RWPE2 (cell line): ENCODE results near the gene RHOV.

Experiments used
- ATAC-seq: fragments of 200-7000 bp; cut with Tn5 transposase; 3 replicates; pipeline ENCODE4 v1.9.1; 2021; ENCODE audit warnings: low read depth
- DNase-seq: peaks from one replicate; pipeline ENCODE4 v3.0.0-alpha.2; 2020; ENCODE audit warnings: low spot score
- H3K27ac ChIP-seq: fragments of 450-650 bp; 2 replicates; pipeline ENCODE4 v1.5.1; 2017; ENCODE audit warnings: mild to moderate bottlenecking; ENCODE audit not compliant: poor library complexity, severe bottlenecking
- H3K27me3 ChIP-seq: fragments of 250-450 bp; sonication (Bioruptor Pico); 2 replicates; pipeline ENCODE4 v1.5.1; 2021; ENCODE audit warnings: mild to moderate bottlenecking, moderate library complexity; ENCODE audit not compliant: insufficient read depth, poor library complexity, severe bottlenecking
- H3K36me3 ChIP-seq: fragments of 250-450 bp; sonication (Bioruptor Pico); 2 replicates; pipeline ENCODE4 v1.5.1; 2020; ENCODE audit warnings: low read depth, mild to moderate bottlenecking, moderate library complexity
- H3K4me1 ChIP-seq: fragments of 250-450 bp; sonication (Bioruptor Pico); 2 replicates; pipeline ENCODE4 v1.5.1; 2021; ENCODE audit warnings: mild to moderate bottlenecking, moderate library complexity; ENCODE audit not compliant: insufficient read depth, poor library complexity, severe bottlenecking
- H3K4me3 ChIP-seq: fragments of 250-450 bp; sonication (Bioruptor Pico); 2 replicates; pipeline ENCODE4 v1.5.1; 2021; ENCODE audit warnings: mild to moderate bottlenecking, moderate library complexity; ENCODE audit not compliant: severe bottlenecking
- H3K9me3 ChIP-seq: fragments of 250-450 bp; sonication (Bioruptor Pico); 2 replicates; pipeline ENCODE4 v1.5.1; 2021; ENCODE audit warnings: mild to moderate bottlenecking, moderate library complexity; ENCODE audit not compliant: severe bottlenecking
- CTCF ChIP-seq: fragments of 450-650 bp; IDR thresholded peaks from one replicate; pipeline ENCODE4 v1.5.1; 2017; ENCODE audit warnings: mild to moderate bottlenecking, moderate library complexity; ENCODE audit not compliant: poor library complexity, severe bottlenecking

RHOV gene

GRCh38 chr15:40899536-40900207, 25.6 kb upstream of the RHOV start:
- H3K27ac ChIP-seq, result no peak overlapping the region
- ATAC-seq (no peak), DNase-seq (peak; percentile 79)
- TF ChIP-seq CTCF, result no peak
- H3K27me3 ChIP-seq, result no peaks in the 10 kb centered on the region
- peaks cover 45% of the 10 kb centered on the region for H3K36me3 ChIP-seq
- no peaks in the 10 kb centered on the region for H3K9me3 ChIP-seq
- peaks cover 2% of the 10 kb centered on the region for H3K4me1 ChIP-seq
- no peak overlapping the region for H3K4me3 ChIP-seq

- TF ChIP-seq CTCF, result no peak
- Histone ChIP-seq H3K4me3 (peak overlapping the region; percentile 56), H3K27me3 (no peaks in the 10 kb centered on the region), H3K4me1 (peaks cover 3% of the 10 kb centered on the region), H3K36me3 (peaks cover 17% of the 10 kb centered on the region), H3K9me3 (no peaks in the 10 kb centered on the region), H3K27ac (peak overlapping the region; percentile 54)
- peak; percentile 80 for DNase-seq
- peak; percentile 60 for ATAC-seq
These were observed 20.8 kb upstream of the RHOV start for GRCh38 chr15:40894681-40895448.

GRCh38 chr15:40893733-40894680, 20.0 kb upstream of the RHOV start, which contains the start of gene VPS18:
TSS of gene VPS18 (plus strand) at chr15:40894450. CDS start at chr15:40894769, 319 bp downstream.
- peaks cover 3% of the 10 kb centered on the region for H3K4me1 ChIP-seq
- peak within 1 kb of the TSS; percentile 54 for H3K27ac ChIP-seq
- H3K27me3 ChIP-seq, result no peaks in the 10 kb centered on the region

GRCh38 chr15:40893019-40893670, 19.1 kb upstream of the RHOV start:
- peaks cover 3% of the 10 kb centered on the region for H3K4me1 ChIP-seq
- ATAC-seq, result no peak
- DNase-seq, result peak; percentile 80
- H3K36me3 ChIP-seq, result peaks cover 17% of the 10 kb centered on the region
- no peak overlapping the region for H3K4me3 ChIP-seq
- TF ChIP-seq CTCF, result no peak
- no peaks in the 10 kb centered on the region for H3K9me3 ChIP-seq
- peak overlapping the region; percentile 54 for H3K27ac ChIP-seq
- H3K27me3 ChIP-seq, result no peaks in the 10 kb centered on the region

More at GRCh38 chr15:40893733-40894680, 20.0 kb upstream of the RHOV start, which contains the start of gene VPS18:
- Histone ChIP-seq H3K36me3 (peaks cover 17% of the 10 kb centered on the region), H3K4me3 (peak within 1 kb of the TSS; percentile 56), H3K9me3 (no peaks in the 10 kb centered on the region)
- DNase-seq (peak; percentile 100), ATAC-seq (peak; percentile 88)
- peak; percentile 100 for TF ChIP-seq CTCF
